ENCODE data around the gene PDGFRA.

- TF ChIP-seq POLR2A (IDR thresholded peaks at IDR 0.05; ENCODE audit: low read length) (no peak), GATA1 (IDR thresholded peaks at IDR 0.05; ENCODE audit: low read depth, low read length) (no peak)
Measured at GRCh38 chr4:54255881-54256280, 26.8 kb downstream of the PDGFRA start.

Measured in erythroblast (primary cell).